HG03039 (cell line): ENCODE results near the gene ULK4.
"Not testable (repeated sequence)": the region's sequence is repeated elsewhere in the genome, so short reads cannot be mapped to it uniquely, and the experiment has no call there.

Experiments used
- ATAC-seq: cut with Tn5 transposase; IDR thresholded peaks from one replicate; pipeline ENCODE4 v1.9.1; 2021; ENCODE audit warnings: mild to moderate bottlenecking, moderate library complexity; ENCODE audit not compliant: unreplicated experiment

ULK4 gene

DNA sequence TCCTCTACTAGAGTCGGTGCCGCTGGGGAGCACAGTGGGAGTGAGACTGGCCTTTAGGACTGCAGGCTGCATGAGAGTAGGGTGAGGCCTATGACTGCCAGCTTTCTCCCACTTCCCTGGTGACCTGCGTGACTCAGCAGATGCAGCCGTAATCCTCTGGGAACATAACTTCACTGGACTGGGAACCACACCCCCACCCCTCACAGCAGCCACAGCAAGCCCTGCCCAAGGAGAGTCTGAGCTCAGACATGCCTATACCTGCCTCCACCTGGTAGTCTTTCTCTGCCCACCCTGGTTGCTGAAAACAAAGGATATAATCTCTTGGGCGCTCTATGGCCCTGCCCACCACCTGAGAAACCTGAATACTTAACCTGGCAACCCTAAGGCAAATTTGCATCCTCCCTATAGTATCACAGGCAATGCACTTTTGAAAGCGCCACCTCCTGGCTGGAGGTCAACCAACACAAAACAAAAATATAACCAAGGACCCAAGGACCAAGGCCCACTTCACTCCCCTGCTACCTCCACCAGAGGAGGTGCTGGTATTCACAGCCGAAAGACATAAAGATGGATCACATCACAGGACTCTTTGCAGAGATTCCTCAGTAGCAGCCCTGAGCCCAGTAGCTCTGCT lies 453.7 kb downstream of the ULK4 start:
- ATAC-seq: no peak

DNA sequence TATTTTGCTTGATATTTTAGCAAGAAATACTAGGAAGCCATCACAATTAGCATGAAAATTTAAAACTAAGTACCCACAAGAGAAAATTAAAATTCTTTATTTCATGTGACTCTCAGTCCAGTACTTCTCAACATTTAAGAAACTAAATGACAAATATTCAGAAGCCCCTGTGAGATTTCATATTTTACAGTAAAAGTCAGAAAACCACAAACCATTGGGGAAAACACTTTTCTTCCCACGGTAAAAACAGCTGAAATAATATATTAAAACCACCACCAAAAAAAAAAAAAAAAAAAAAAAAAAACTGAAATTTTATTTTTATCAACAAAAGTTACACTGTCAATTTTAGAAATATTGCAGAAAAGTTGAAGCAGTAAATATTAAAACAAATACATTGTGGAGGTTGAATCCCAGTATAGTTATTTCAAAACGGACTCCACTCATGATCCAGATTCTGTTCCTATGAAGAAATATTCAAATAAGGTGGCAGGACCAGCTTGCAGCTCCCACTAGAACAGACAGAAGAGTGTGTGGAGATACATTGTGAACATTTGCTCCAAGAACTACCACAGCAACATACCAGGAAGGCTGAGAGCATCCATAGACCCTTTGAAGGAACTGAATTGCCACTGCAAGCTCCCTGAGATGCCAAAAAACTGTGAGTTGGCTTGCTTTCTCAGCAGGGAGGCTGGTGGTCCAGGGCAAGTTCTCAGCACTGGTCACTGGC lies 454.4 kb downstream of the ULK4 start:
- no peak for ATAC-seq

DNA sequence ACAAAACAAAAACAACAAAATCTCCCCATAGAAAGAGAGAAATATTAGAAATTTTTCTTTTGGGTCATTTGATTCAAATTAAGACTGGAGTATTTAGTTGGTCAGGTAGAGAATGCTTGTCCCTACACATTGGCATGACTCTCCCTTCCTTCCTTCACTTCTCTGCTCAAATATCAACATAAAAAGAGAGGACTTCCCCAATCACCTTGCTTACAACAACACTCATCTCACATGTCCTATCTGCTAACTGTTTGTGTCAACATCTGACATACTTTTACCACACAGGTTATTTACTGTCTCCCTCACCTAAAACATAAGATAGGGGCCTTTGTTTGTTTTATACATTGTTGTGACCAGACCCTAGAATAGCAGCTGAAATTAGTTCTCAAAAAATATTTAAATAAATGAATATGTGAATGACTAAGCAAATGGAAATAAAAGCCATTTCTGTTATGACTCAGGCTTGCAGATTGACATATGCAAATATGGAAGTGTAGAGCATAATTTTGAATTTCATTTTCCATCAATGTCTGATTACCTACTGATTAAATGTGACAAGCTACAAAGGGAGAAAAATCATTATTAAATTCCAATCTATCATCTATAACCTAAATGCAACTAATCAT lies 457.8 kb downstream of the ULK4 start:
- no peak for ATAC-seq

DNA sequence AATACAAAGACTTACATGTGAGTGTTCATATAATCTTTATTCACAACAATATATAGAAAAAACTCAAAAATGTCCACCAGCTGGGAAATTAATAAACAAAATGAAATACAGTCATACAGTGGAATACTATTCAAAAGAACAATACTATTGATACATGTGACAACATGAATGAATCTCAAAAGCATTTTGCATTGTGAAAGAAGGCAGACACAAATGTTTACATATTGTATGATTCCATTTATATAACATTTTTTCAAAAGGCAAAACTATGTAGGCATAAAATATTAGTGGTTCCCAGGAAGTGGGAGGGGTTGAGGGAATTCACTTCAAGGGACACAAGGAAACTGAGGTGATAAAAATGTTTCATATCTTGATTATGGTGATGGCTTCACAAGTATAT lies 459.4 kb downstream of the ULK4 start:
- no peak for ATAC-seq

DNA sequence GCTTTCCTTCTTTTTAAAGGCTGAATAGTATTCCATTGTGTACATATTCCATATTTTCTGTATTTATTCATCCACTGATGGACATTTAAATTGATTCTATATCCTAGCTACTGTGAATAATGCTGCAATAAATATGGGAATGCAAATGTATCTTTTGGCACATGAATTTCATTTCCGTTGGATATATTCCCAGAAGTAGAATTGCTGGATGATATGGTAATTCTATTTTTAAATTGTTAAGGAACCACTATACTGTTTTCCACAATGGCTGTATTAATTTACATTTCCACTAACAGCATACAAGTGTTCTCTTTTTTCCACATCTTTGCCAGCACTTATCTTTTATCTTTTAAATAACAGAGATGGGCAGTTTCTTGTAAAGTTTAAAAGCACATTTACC lies 459.9 kb downstream of the ULK4 start:
- no peak for ATAC-seq

DNA sequence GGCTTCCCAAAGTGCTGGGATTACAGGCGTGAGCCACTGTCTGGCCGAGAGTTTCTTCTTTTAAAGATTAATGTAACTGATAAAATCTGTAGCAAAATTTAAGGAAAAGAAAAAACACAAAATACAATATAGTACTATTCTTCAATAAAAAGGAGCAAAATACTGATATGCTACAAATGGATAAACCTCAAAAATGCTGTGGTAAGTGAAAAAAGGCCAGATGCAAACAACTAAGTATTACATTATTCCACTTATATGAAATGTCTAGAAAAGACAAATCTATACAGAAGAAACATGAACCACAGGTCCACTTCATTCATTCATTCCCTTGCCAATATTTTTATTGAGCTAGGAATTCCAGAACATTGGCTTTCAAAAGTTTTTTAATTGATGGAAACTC lies 463.1 kb downstream of the ULK4 start:
- ATAC-seq: no peak

DNA sequence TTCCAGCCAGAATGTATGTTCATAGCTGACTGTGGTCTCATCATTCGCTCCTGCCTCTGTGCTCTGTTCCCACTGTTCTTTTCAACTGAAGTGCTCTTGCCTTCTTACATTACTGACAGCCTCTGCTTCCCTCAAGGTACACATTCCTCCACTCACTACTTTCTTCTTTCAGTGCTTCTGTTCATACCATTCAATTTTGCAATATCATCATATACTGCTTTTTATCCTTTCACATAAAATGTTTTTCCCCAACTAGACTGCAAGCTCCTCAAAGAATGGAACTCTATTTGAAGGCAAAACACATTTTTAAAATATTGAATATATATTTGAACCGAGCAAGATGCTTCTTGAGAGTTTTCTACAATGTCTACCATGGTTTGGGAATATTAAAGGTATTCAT lies 471.5 kb downstream of the ULK4 start:
- ATAC-seq: no peak

DNA sequence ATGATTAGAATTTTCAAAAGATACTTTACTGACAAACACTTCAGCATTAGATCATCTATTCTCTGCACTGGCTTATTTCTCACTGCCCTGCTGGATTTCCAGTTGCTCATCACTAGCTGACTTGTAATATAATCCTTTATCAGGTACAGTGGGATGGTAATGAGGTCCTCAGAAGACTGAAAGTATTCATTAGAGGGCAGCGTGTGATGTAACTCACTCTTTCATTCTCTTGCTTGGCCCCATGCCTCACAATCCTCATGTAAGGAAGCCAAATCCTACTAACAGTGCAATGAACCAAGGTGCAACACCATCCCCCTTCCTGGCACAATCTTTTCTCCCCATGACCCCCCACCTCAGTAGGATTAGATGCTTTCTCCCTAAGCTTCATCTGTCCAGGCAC lies 472.7 kb downstream of the ULK4 start:
- no peak for ATAC-seq

DNA sequence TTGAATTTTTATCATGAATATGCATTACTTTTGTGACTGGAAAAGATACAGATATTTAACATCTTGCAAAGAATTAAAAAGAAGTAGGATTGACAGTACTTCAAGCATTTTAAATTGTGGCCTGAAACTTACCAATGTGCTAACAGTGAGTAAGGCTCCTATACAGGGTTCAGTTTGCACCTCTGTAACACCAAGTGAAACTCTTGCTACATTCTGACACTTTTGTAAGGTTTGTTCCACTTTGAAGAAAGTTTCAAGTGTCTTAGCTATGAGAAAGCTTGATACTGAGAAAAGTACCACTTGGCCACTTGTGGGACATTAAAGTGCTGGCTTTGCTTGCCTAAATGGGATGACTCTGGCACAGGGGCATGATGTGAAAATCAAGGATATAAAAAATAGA lies 473.4 kb downstream of the ULK4 start:
- no peak for ATAC-seq

DNA sequence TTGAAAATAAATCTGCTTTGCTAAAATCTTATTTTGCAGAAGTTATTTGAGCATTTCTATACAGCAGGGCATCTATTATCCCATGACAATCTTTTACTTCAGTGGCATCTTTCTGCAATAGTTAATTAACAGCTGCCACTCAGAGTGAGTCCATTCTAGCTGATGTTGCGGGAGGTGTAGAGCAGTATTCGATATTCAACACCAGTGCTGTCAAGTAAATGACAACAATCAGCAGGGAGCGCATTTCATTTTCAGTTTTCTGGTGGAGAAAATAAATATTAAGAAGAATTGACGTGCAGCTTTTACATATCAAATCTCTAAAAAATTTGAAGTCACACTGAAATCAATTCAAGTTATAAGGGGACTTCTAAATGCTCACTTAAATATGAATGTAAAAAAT lies 476.4 kb downstream of the ULK4 start:
- ATAC-seq: no peak

DNA sequence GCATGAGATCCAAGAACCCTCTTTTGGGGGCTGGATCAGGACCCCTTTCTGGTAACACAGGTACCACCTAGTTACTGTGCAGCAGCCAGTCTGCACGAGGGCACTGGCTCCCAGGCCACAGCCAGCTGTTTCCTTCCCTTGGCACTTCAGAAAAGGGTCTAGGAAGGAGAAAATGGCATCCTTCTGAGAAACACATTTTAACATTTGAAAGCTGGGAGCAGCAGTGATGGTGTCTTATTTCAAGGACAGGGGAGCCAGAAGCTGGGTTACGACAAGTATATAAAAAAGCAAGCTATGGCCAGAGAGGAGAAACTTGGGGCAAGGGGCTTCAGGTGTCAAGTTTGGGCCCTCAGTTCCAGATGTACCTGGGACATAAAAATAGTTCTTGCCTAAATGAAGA lies 479.8 kb downstream of the ULK4 start:
- no peak for ATAC-seq

DNA sequence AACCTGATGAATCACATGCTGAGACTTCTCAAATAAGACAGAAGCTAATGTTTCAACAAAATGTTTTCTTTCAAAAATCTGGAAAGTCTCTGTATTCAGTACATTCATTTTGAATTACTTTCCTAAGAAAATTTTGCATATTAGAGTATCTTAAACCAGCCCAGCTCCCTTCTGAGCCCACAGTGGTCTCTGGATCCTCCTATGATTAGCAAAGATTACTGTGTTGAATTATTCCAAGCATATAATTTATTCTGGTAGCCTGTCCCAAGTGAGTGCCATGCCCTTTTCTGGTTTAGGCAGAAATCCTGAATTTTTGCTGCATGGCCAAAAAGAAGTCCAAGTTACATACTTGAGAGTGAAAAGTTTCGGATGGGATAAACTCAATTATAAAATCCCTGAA lies 483.6 kb downstream of the ULK4 start:
- no peak for ATAC-seq

DNA sequence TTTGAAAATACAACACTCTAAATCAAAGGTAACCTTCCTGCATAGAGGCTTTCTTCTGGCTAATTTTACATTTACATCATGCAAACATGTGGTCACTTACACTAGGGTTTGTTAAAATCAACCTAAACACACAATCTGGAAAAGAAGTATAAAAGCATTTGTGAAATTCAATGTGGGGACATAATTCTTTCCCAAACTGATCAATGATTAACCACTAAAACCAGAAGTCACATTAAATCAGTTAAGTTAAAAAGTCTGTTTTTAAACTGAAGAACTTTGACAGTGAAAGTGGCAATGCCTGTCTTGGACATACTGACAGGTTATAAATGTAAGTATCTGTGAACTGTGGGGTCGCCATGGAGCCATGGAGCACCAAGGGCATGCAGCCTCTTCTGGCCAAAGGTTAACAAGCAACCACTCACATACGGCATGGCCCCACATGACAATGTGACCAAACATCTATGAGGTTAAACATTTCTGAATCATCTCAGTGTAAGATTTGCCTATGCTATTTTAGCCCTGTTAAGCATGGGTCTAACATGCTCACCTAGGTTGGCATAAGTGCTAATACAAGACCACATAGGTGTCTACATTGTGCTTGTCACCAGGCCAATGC lies 484.4 kb downstream of the ULK4 start:
- no peak for ATAC-seq

DNA sequence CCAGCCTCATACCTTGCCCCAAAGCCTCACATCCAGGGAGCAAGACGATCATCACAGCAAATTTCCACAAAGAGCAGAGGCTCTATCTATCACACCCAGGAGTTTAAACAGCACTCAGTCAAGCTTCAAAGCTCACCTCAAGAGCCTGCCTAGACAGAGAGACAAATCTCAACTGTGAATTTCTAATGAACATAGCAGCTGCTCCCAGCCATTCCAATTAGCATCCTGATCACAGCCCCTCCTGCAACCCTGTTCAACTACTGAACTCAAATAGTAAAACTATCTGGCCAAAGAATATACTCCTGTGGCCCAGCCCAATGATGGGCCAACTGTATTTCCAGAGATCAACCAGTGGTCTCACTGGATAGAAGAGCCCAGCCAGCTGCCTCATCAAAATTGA lies 492.8 kb downstream of the ULK4 start:
- ATAC-seq: no peak

DNA sequence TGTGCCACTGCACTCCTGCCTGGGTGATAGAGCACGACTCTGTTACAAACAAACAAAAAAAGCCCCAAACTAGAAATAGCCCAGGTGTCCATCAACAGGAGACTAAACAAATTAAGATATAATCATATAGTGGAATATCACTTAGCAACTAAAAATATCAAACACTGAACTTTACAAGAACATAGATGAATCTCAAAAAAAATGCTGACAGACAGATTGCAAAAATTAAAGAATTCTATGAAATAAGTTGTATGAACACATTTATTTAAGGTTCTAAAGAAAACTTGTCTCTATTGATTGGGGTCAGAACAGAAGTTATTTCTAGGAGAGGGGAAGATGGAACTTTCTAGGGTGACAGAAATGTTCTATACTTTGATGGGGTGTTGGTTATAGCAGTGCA lies 494.4 kb downstream of the ULK4 start:
- no peak for ATAC-seq

DNA sequence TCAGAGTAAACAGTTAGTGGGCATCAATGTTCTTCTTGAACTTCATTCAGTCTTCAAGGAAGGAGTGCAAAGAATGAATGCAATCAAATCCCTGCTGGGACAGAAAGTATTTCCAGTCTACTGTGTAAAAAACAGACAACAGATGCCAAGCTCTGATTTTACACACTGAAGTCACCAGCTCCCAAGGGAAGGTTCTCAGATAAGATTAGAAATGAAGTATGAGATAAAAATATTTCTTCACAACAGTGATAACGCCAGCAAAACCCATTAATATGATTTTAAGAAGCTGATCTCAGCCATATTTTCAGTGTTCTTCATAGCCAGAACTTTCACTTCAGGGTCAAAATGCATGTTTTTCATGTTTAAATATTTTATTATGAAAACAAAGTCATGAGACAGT lies 497.0 kb downstream of the ULK4 start:
- no peak for ATAC-seq

DNA sequence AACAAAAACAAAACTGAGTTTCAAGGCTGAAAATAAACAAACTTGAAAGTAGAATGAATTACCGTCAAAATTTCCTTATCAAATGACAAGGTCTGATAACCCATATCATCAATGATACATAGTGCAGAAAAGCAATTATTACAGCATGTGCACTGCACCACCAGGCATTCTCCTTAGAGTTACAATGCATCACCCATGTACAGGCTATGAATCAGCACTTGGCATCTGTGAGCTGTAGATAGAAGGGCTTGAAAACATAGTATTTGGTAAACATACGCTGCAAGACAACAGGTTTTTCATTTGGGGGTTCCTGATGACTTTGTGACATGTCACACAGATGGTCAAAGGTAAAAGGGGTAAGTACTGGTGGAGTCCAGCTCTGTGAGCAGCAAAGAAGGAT lies 497.5 kb downstream of the ULK4 start:
- ATAC-seq: no peak

DNA sequence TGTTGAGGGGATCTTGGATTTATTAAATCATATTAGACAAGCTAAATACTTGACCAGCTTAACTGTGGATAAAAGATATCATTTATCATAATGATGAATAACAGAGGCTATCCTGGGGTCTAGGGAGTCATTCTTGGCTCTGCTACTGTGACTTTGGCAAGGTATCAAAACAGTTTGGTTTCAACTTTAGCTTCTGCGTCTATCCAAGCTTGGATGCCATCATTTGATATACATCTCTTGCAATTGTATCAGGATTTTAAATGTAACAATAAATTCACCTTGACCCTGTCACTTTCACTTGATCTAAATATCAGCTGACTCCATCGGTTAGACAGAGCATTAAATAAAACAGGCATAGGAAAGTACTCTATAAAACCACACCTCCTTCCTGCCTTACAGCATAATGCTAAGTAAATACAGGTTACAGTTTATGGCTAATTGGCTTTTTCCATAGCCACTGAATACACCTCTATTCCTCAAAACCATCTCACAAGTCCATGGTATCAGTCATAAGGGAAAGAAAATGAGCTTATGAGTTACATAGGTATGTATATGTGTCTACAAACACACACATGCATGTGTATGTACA lies 499.7 kb downstream of the ULK4 start:
- ATAC-seq: no peak

DNA sequence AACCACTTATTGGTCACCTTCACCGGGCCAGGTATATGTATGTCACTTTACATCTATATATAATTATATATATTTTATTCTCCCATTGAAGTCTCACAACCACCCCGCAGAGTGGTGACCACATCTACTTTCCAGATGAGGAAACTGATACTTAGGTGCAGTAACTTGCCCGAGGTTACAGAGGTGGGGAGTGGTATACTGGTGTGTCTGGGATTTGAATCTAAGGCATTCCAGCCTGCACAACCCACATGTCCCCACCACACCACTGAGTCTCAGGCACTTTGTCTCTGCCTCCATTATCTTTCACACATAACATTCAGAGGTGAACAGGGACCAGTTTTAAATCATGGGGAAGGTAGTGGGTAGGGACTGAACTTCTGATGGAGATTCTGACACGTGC lies 501.2 kb downstream of the ULK4 start:
- no peak for ATAC-seq

DNA sequence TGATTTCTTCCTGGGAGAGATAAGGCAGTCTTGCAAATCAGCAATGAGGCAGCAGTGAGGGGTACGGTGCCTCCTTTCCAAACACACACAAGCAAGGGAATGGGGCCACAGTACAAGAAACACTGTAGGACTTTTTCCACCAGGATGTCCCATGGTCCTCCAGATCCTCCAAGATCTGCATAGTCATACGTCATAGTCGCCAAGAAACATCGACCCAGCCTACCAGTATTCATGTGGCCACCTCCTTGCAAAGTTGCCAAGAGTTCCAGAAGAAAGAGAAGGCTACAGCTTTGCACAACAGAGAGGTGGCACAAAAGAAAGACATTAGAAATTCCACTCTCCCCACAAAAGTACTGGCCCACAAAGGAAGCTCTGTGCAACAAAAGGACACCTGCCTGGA lies 504.7 kb downstream of the ULK4 start:
- no peak for ATAC-seq

DNA sequence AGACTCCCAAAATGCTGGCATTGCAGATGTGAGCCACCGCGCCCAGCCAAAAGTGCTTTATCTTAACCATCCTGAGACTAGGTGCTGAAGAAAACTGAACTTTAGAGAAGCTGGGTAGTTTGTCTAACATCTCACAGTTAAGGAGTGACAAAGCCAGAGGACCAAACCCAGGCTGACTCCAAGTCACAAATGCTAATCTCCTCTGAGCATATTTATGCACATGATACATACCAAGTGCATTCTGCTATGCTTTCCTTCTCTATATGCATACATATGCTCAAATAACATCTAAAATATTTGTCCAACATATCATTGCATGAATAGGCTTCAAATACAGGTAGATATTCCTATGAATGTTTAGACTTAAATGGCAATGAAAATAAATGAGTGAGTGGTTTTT lies 505.7 kb downstream of the ULK4 start:
- ATAC-seq: no peak

DNA sequence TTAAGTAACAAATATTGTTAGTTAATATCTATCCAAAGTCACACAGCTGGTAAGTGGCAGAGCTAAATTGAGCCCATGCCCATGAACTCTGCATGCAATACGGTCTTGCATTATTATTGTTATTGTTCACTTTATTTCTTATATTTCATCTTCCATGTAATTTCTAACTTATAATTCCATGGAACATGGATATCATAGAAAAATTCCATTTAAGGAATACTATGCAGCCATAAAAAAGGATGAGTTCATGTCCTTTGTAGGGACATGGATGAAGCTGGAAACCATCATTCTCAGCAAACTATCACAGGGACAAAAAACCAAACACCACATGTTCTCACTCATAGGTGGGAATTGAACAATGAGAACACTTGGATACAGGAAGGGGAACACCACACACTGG lies 508.3 kb downstream of the ULK4 start:
- ATAC-seq: not testable (repeated sequence)
